DND-41 (cell line): ENCODE measurements around the gene PNPLA6.

ENCODE experiments used
- ATAC-seq: fragments of 200-7000 bp; cut with Tn5 transposase; 3 replicates; pipeline ENCODE4 v1.9.1; 2021; ENCODE audit warnings: low read depth; ENCODE audit not compliant: insufficient read depth
- DNase-seq: peaks from one replicate; pipeline ENCODE4 v3.0.0-alpha.2; 2020
- H2AFZ ChIP-seq: 2 replicates; pipeline ENCODE4 v1.6.0; 2012; ENCODE audit warnings: low read depth, low read length
- H3K27ac ChIP-seq: 2 replicates; pipeline ENCODE4 v1.5.1; 2012; ENCODE audit warnings: low read length, inconsistent platforms
- H3K27me3 ChIP-seq: fragments of 200-600 bp; sonication (generic); 2 replicates; pipeline ENCODE4 v1.6.0; 2012; ENCODE audit warnings: low read length, mild to moderate bottlenecking, inconsistent platforms; ENCODE audit not compliant: insufficient read depth, poor library complexity
- H3K36me3 ChIP-seq: 2 replicates; pipeline ENCODE4 v1.5.1; 2012; ENCODE audit warnings: low read length, inconsistent platforms; ENCODE audit not compliant: insufficient read depth
- H3K4me1 ChIP-seq: 2 replicates; pipeline ENCODE4 v1.5.1; 2012; ENCODE audit warnings: mild to moderate bottlenecking, low read length; ENCODE audit not compliant: insufficient read depth
- H3K4me2 ChIP-seq: 2 replicates; pipeline ENCODE4 v1.6.0; 2012; ENCODE audit warnings: mild to moderate bottlenecking, moderate library complexity, low read length, inconsistent platforms; ENCODE audit not compliant: insufficient read depth
- H3K4me3 ChIP-seq, 2 experiments: fragments of 200-600 bp in 1 of 2; shearing (Covaris generic) in 1 of 2; 2 replicates each; pipeline ENCODE4 v1.5.1; 2012 to 2016; ENCODE audit warnings: inconsistent platforms in 2 of 2, low read length in 2 of 2, mild to moderate bottlenecking in 2 of 2, low read depth in 1 of 2, moderate library complexity in 1 of 2
- H3K79me2 ChIP-seq: 2 replicates; pipeline ENCODE4 v1.6.0; 2012; ENCODE audit warnings: low read length, inconsistent platforms; ENCODE audit not compliant: insufficient read depth
- H3K9ac ChIP-seq: 2 replicates; pipeline ENCODE4 v1.6.0; 2012; ENCODE audit warnings: low read depth, mild to moderate bottlenecking, inconsistent platforms, low read length, moderate library complexity
- H3K9me3 ChIP-seq: 2 replicates; pipeline ENCODE4 v1.5.1; 2012; ENCODE audit warnings: low read length, moderate library complexity, mild to moderate bottlenecking, inconsistent platforms; ENCODE audit not compliant: insufficient read depth, severe bottlenecking
- H4K20me1 ChIP-seq: 2 replicates; pipeline ENCODE4 v1.6.0; 2012; ENCODE audit warnings: low read length; ENCODE audit not compliant: insufficient read depth
- CTCF ChIP-seq: IDR thresholded peaks from 2 replicates; pipeline ENCODE4 v1.5.1; 2012; ENCODE audit warnings: borderline replicate concordance, low read length, moderate library complexity, mild to moderate bottlenecking; ENCODE audit not compliant: poor library complexity, severe bottlenecking; ENCODE audit errors: extremely low read depth
- EZH2 ChIP-seq: IDR thresholded peaks from 3 replicates; pipeline ENCODE4 v1.6.1; 2012; ENCODE audit warnings: borderline replicate concordance, low read depth, mild to moderate bottlenecking, moderate library complexity, low read length, inconsistent platforms; ENCODE audit not compliant: severe bottlenecking

Gene PNPLA6

GRCh38 chr19:7579182-7579581 lies 43.7 kb downstream of the PNPLA6 start:
- no peak for DNase-seq
- H2AFZ ChIP-seq: no peak overlapping the region
- no peaks in the 10 kb centered on the region for H3K79me2 ChIP-seq
- no peaks in the 10 kb centered on the region for H3K36me3 ChIP-seq
- no peaks in the 10 kb centered on the region for H3K27me3 ChIP-seq
- no peak overlapping the region for H3K9ac ChIP-seq
- H3K4me2 ChIP-seq: no peak overlapping the region
- TF ChIP-seq CTCF (no peak), EZH2 (no peak)
- no peak for ATAC-seq
- no peaks in the 10 kb centered on the region for H4K20me1 ChIP-seq
- no peak overlapping the region for H3K27ac ChIP-seq
- H3K4me3 ChIP-seq: no peak overlapping the region
- H3K9me3 ChIP-seq: no peaks in the 10 kb centered on the region
- H3K4me1 ChIP-seq: no peaks in the 10 kb centered on the region

GRCh38 chr19:7582446-7582845 lies 46.9 kb downstream of the PNPLA6 start:
- Histone ChIP-seq H3K9me3 (no peaks in the 10 kb centered on the region), H3K4me3 (no peak overlapping the region), H3K27me3 (no peaks in the 10 kb centered on the region), H3K79me2 (no peaks in the 10 kb centered on the region), H2AFZ (no peak overlapping the region), H3K36me3 (no peaks in the 10 kb centered on the region), H3K4me1 (no peaks in the 10 kb centered on the region), H3K9ac (no peak overlapping the region), H4K20me1 (no peaks in the 10 kb centered on the region), H3K27ac (no peak overlapping the region), H3K4me2 (no peak overlapping the region)
- no peak for DNase-seq
- no peak for ATAC-seq
- no peak for TF ChIP-seq CTCF
- TF ChIP-seq EZH2: no peak

GRCh38 chr19:7589822-7590221 lies 54.3 kb downstream of the PNPLA6 start:
- Histone ChIP-seq H3K9me3 (no peaks in the 10 kb centered on the region), H3K79me2 (no peaks in the 10 kb centered on the region), H3K4me2 (no peak overlapping the region), H3K27me3 (no peaks in the 10 kb centered on the region), H3K9ac (no peak overlapping the region), H3K4me3 (no peak overlapping the region), H3K4me1 (no peaks in the 10 kb centered on the region), H3K36me3 (no peaks in the 10 kb centered on the region), H4K20me1 (peaks cover 4% of the 10 kb centered on the region; the same call in 1 of the 2 replicates), H3K27ac (no peak overlapping the region), H2AFZ (no peak overlapping the region)
- ATAC-seq (no peak), DNase-seq (no peak)
- no peak for TF ChIP-seq EZH2
- TF ChIP-seq CTCF: no peak

GRCh38 chr19:7590256-7590655 lies 54.7 kb downstream of the PNPLA6 start:
- Histone ChIP-seq H3K9ac (no peak overlapping the region), H3K79me2 (no peaks in the 10 kb centered on the region), H3K36me3 (no peaks in the 10 kb centered on the region), H3K4me2 (no peak overlapping the region), H2AFZ (no peak overlapping the region), H3K27ac (no peak overlapping the region), H3K27me3 (no peaks in the 10 kb centered on the region), H3K9me3 (no peaks in the 10 kb centered on the region), H4K20me1 (peaks cover 4% of the 10 kb centered on the region; the same call in 1 of the 2 replicates), H3K4me1 (no peaks in the 10 kb centered on the region), H3K4me3 (no peak overlapping the region)
- ATAC-seq: no peak
- DNase-seq: no peak
- TF ChIP-seq EZH2 (no peak), CTCF (no peak)
